Measurements from ENCODE around the gene OGDHL.
"Not testable (repeated sequence)": the region's sequence is repeated elsewhere in the genome, so short reads cannot be mapped to it uniquely, and the experiment has no call there.

OGDHL gene

DNA sequence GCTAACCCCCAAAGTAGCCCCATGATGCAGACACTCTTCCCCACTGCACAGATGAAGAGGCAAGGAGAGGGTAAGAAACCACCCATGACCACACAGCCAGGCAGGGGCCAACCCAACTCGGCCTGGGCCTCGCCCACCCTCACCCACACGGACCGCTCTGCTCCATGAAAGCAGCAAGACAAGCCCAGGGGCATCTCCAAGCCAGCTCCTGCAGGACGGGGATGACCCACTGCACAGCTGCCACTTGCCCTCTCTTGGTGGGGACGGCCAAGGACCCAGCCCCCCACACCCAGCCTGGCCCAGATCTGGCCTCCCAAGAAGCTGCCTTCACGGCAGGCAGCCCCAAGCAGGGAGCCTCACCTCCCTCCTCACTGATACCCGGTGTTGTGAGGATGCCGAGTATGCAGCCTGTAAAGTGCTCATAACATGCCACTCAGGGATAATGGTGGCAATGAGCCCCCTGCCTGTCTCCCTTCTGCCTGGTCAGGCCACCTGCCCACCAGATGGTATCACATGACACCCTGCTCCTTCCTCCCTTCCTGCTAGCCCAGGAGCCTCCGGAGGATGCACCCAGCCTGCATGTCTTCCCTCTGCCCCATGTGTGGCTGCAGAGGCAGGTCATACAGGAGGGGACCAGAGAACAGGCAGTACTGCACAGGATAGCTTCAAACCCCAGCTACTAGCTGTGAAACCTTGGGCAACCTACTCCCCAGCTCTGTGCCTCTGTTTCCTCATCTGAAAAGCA is 23.3 kb downstream of the OGDHL start:
- no peak for DNase-seq

GRCh38 chr10:49737474-49738201 is 24.5 kb downstream of the OGDHL start:
- no peak for DNase-seq

- no peak for DNase-seq
These were observed 25.5 kb downstream of the OGDHL start for GRCh38 chr10:49736564-49737113.

DNA sequence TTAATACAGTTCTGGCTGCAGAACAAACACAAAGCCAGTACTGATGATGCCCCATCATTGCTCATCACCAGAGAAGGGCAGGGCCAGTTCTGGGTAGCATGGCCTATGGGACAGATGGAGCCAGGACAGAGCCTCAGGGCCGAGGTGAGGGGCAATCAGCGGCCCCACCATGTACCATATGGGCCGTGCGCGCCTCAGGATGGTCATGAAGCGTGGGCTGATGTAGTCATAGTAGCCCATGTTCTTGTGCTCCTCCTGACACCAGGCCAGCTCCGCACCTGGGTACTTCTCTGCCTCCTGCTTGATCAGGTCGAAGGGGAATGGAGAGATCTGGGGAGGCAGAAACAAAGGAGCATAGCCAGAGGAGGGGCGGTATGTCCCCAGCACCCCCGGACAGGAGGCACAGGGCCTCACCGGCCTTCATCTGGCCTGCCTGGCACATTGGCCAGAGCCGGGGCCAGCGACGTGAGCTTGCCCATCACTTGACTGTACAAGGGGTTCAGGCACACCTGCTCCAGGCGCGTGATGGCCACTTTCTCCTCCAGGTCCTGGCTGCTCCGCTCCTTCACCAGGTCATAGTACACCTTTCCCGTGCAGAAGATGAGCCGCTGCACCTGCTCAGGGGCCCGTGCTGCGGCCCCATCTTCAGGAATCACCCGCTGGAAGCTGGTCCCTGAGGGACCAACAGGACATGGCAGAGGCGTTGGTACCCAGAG is 26.1 kb downstream of the OGDHL start:
- no peak for DNase-seq

GRCh38 chr10:49735161-49735560 is 27.0 kb downstream of the OGDHL start:
- no peak for DNase-seq

GRCh38 chr10:49734676-49735075 is 27.4 kb downstream of the OGDHL start:
- no peak for DNase-seq

DNA sequence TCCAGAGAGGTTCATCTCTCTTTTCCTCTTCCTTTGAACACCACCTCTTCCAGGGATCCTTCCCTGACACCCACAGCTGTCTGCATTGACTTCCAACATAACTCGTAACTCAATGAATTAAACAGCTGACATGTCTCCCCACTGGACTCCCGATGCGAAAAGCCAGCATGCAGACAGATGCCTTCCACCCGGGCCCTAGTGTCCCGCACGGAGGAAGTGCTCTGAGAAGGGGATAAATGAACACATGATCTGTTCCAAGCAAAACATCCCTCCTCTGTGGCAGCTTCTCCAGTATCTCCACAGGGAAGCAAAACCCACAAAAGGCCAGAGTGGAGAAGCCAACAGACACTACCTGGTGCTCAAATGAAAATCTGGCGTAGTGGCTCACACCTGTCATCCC is 28.3 kb downstream of the OGDHL start:
- DNase-seq = no peak

- DNase-seq = no peak
These were observed 35.5 kb downstream of the OGDHL start for GRCh38 chr10:49726593-49726992.

DNA sequence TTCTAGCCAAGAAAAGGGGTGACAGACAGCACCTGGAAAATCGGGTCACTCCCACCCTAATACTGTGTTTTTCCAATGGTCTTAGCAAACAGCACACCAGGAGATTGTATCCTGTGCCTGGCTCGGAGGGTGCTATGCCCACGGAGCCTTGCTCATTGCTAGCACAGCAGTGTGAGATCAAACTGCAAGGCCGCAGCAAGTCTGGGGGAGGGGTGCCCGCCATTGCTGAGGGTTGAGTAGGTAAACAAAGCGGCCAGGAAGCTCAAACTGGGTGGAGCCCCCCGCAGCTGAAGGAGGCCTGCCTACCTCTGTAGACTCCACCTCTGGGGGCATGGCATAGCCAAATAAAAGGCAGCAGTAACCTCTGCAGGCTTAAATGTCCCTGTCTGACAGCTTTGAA is 47.0 kb downstream of the OGDHL start:
- not testable (repeated sequence) for DNase-seq

DNA sequence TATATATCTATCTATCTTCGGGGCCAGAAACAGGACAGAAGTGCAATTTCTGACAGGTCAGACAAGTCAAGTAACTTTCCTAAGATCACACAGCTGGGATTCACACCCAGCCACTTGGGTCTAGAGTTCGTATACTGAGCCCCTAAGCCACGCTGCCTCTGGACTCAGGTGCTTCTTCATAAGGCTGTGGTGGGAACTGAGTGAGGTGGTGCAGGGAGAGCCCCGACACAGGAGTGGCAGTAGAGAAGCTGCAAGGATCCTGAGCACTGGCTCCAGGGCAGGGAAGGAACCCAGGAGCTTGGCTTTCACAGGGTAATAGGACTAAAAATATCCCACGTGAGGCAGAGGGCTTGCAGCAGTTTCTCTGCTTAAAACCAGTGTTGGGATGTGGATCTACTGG is 48.9 kb downstream of the OGDHL start:
- no peak for DNase-seq

- no peak for DNase-seq
These were observed 50.6 kb downstream of the OGDHL start for GRCh38 chr10:49711481-49711880.

DNA sequence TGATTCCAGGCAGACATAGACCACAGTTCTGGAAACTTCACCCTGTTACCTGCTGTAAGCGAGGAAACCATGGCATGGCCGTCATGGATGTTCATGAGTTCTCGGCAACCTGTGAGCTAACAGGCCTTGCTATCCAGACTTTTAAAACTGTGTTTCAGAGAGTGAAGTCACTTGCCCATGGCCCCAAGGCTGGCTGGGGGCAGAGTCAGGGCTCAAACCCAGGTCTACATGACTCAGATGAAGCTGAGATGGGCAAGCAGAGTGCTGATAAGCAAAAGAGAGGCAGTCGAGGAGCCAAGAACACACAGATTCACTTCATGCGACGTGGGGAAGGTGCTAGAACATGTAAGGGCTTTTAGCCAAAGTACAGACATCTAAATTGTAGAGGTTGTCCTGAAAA is 51.2 kb downstream of the OGDHL start:
- no peak for DNase-seq

GRCh38 chr10:49709934-49710333 is 52.2 kb downstream of the OGDHL start:
- no peak for DNase-seq

DNA sequence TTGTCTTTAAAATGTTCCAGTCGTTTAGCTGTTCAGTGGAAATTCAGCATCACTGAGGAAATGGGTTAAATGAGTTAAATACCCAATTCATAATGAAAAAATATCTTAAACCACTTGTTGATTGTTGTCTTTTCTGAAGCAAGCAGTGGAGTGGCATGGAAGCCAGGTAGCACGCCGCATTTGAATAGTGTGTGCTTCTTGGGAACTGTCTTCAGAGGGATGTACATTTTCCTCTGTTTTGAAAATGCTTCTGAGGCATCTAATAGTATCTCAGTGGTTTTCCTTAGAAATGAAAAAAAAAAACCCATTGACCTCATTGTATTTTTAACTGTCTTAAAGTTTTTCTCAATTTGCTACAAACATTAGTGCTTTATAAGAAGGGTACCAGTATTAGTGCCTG is 54.5 kb downstream of the OGDHL start:
- DNase-seq = no peak

- no peak for DNase-seq
These were observed 61.1 kb downstream of the OGDHL start for GRCh38 chr10:49700997-49701396.

DNA sequence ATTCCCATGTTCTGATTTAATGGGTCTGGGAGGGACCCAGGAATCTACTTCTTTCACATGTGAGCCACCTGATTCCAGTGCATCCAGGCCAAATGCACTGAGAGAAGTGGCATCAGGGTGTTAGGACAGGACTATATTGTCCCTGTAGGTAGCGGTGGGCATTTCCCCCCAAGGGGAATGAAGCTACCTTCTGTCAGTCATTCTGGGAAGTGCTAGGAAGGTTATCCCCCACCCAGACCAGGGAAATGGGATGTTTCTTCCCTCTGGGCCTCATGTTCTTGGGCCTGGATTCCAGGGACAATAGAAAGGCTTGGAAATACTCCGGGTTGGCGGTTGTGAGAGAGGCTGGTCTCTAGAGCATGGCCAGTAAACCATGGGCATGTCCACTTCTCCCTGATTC is 61.9 kb downstream of the OGDHL start:
- DNase-seq = no peak

DNA sequence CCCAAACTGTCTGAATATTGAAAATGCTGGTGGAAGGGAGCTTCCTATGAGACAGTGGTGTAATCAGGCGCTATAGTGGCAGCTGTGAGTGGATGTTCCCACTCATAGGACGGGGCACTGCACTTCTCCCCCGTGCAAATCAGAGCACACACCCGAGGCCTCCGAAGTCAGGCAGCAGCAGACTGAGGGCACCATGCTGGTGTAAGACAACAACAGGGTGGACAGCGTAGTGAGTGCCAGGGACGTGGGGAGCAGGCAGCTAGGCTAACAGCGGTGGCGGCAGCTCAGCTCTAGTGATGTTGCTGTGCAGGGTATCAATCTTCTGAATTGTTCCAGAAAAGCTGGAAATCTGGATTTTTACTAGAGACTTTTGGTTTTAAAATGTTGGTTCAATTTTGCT is 63.4 kb downstream of the OGDHL start:
- no peak for DNase-seq

GRCh38 chr10:49696311-49696710 is 65.8 kb downstream of the OGDHL start:
- DNase-seq = no peak

GRCh38 chr10:49694466-49694865 is 67.7 kb downstream of the OGDHL start:
- no peak for DNase-seq

DNA sequence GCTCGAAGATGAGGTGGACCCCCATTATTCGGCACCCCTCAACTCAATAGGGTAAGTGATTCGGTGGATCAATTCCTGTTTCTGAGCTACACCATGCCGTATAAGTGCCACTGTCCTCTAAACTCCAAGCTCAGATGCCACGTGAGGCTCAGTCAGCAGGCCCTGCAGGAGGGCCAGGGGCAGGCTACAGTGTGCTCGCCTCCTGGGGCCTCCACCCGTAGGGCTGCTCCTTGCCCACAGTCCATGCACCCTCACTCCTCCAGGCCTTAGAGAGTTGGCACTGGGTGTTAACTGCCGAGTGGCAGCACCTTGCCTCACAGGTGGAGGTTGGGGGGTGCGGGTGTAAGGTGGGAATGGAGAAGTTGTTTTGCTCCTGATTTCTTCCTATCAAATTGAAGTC is 70.5 kb downstream of the OGDHL start:
- no peak for DNase-seq

GRCh38 chr10:49690698-49691356 is 71.3 kb downstream of the OGDHL start:
- no peak for DNase-seq

- no peak for DNase-seq
These were observed 72.1 kb downstream of the OGDHL start for GRCh38 chr10:49689882-49690510.

- DNase-seq = no peak
These were observed 73.2 kb downstream of the OGDHL start for GRCh38 chr10:49688920-49689319.
